Natural killer cell (primary cell): ENCODE data around the gene ABCC4. TPM values are rescaled to one million over a fixed set of nuclear protein-coding genes. Genes with fewer than 3 reads are reported as not detected.

Experiments
- ATAC-seq, 3 donors: fragments of 150-1000 bp in 2 of 3; fragments of 200-7000 bp in 1 of 3; cut with Tn5 transposase; 1 replicate in 1 of 3; 2 replicates in 2 of 3; pipeline ENCODE4 v1.10.0; 2021; ENCODE audit warnings: mild to moderate bottlenecking in 2 of 3, moderate library complexity in 2 of 3
- DNase-seq, 2 donors: peaks; one replicate each; pipeline versions ENCODE4 v3.0.0 to v3.0.0-alpha.2; 2013 to 2021; ENCODE audit warnings: mixed read lengths in 1 of 2
- H3K27ac ChIP-seq: one replicate; pipeline ENCODE4 v1.5.1; 2013; ENCODE audit warnings: mild to moderate bottlenecking, low read length
- H3K27me3 ChIP-seq: one replicate; pipeline ENCODE4 v1.6.1; 2013; ENCODE audit warnings: low read length; ENCODE audit not compliant: control insufficient read depth, insufficient read depth
- H3K36me3 ChIP-seq: one replicate; pipeline ENCODE4 v1.6.1; 2013; ENCODE audit warnings: low read length; ENCODE audit not compliant: control insufficient read depth, insufficient read depth
- H3K4me1 ChIP-seq: one replicate; pipeline ENCODE4 v1.6.1; 2013; ENCODE audit warnings: low read length; ENCODE audit not compliant: control insufficient read depth, insufficient read depth
- H3K4me3 ChIP-seq: one replicate; pipeline ENCODE4 v1.5.1; 2013; ENCODE audit warnings: low read length
- H3K9me3 ChIP-seq: one replicate; pipeline ENCODE4 v1.6.1; 2013; ENCODE audit warnings: low read length; ENCODE audit not compliant: control insufficient read depth, insufficient read depth
- H3K27ac Mint-ChIP-seq, 2 donors: one replicate each; pipeline ENCODE4 v1.8.0; 2022; ENCODE audit warnings: mild to moderate bottlenecking in 2 of 2, mixed read lengths in 2 of 2, moderate library complexity in 1 of 2
- H3K27me3 Mint-ChIP-seq, 2 donors: one replicate each; pipeline ENCODE4 v1.8.0; 2022; ENCODE audit warnings: low read depth in 2 of 2, mixed read lengths in 2 of 2
- H3K36me3 Mint-ChIP-seq: one replicate; pipeline ENCODE4 v1.8.0; 2022; ENCODE audit warnings: mixed read lengths
- H3K4me1 Mint-ChIP-seq, 2 donors: one replicate each; pipeline ENCODE4 v1.8.0; 2022; ENCODE audit warnings: mixed read lengths in 2 of 2
- H3K4me3 Mint-ChIP-seq: one replicate; pipeline ENCODE4 v1.8.0; 2022; ENCODE audit warnings: mild to moderate bottlenecking, moderate library complexity, mixed read lengths
- H3K9me3 Mint-ChIP-seq, 2 donors: one replicate each; pipeline ENCODE4 v1.8.0; 2022; ENCODE audit warnings: mixed read lengths in 2 of 2
- WGBS: methylation state at CpG from one replicate; pipeline ENCODE4 v1.1.7; 2013; ENCODE audit warnings: missing lambda C conversion rate; ENCODE audit not compliant: insufficient coverage; 5-methylcytosine and 5-hydroxymethylcytosine counted together
- intact Hi-C: fragments of 100-400 bp; cut with micrococcal nuclease; formaldehyde crosslinking; loops from one replicate; pipeline ENCODE4 v1.14.2; 2022
- total RNA-seq, 4 donors: library from RNA; stranded (reverse); fragments of 120-200 nt in 1 of 4; gene quantifications; one replicate each; pipeline versions ENCODE4 v1.2.3 to v1.2.4, GENCODE V29; 2013 to 2022
- TF ChIP-seq, protein P1 (sequence below): fragments of 200-600 bp; IDR thresholded peaks from one replicate; pipeline ENCODE4 v1.8.0; 2022; ENCODE audit warnings: antibody characterized with exemption

ABCC4 gene
- total RNA-seq, 3 donors from 2014 or later (not counting 1 experiment from before 2014, with no cell fraction given): 4.8 to 10.3 (median 6.5) TPM

DNA sequence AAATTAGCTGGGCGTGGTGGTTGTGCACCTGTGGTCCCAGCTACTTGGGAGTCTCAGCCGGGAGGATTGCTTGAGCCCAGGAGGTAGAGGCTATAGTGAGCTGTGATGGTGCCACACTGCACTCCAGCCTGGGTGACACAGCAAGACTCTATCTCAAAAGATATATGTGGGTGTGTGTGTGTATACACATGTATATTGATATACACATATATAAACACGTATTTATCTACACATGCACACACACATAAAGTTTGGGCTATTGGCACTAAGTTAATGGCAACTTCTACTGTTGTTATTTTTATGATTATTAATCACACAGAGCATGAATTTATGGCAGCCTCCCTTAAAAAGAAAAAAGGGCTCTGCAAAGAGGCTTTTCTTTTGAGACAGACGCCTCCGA lies 27.1 kb upstream of the ABCC4 start:
- Histone ChIP-seq H3K4me3 (no peak overlapping the region), H3K9me3 (no peaks in the 10 kb centered on the region), H3K4me1 (no peaks in the 10 kb centered on the region), H3K27ac (no peak overlapping the region), H3K27me3 (no peaks in the 10 kb centered on the region), H3K36me3 (no peaks in the 10 kb centered on the region)
- DNase-seq (no peak), ATAC-seq (no peak)
- H3K27me3 Mint-ChIP-seq: peaks cover 0 to 2% of the 10 kb centered on the region in 2 donors
- no peaks in the 10 kb centered on the region for H3K4me1 Mint-ChIP-seq
- H3K4me3 Mint-ChIP-seq: no peak overlapping the region
- intact Hi-C loops: no loop called here
- WGBS: 90% methylated on average over 4 of the region's 5 CpGs
- no peak overlapping the region for H3K27ac Mint-ChIP-seq
- TF ChIP-seq, protein P1, sequence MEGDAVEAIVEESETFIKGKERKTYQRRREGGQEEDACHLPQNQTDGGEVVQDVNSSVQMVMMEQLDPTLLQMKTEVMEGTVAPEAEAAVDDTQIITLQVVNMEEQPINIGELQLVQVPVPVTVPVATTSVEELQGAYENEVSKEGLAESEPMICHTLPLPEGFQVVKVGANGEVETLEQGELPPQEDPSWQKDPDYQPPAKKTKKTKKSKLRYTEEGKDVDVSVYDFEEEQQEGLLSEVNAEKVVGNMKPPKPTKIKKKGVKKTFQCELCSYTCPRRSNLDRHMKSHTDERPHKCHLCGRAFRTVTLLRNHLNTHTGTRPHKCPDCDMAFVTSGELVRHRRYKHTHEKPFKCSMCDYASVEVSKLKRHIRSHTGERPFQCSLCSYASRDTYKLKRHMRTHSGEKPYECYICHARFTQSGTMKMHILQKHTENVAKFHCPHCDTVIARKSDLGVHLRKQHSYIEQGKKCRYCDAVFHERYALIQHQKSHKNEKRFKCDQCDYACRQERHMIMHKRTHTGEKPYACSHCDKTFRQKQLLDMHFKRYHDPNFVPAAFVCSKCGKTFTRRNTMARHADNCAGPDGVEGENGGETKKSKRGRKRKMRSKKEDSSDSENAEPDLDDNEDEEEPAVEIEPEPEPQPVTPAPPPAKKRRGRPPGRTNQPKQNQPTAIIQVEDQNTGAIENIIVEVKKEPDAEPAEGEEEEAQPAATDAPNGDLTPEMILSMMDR: no peak
- no peaks in the 10 kb centered on the region for H3K36me3 Mint-ChIP-seq
- no peaks in the 10 kb centered on the region for H3K9me3 Mint-ChIP-seq

DNA sequence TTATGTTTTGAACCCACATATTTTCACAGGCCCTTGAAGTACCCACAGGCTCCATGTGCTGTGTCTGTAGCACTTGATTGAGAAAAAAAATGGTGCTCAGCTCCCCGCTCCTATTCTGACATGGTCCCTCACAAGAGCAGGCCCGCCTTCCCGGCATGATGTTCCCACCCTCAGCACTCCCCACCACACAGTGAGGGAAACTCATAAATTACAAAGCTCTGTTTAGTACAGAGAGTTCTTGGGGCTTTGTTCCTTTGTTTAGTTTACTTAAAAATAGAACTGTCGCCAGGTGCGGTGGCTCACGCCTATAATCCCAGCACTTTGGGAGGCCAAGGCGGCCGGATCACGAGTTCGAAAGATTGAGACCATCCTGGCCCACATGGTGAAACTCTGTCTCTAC lies 25.9 kb upstream of the ABCC4 start:
- TF ChIP-seq, protein P1: no peak
- no peaks in the 10 kb centered on the region for H3K36me3 ChIP-seq
- no peaks in the 10 kb centered on the region for H3K4me1 Mint-ChIP-seq
- H3K4me3 Mint-ChIP-seq: no peak overlapping the region
- no peak for DNase-seq
- H3K4me3 ChIP-seq: no peak overlapping the region
- H3K9me3 Mint-ChIP-seq: no peaks in the 10 kb centered on the region
- H3K36me3 Mint-ChIP-seq: no peaks in the 10 kb centered on the region
- peaks cover 0 to 2% of the 10 kb centered on the region in 2 donors for H3K27me3 Mint-ChIP-seq
- H3K27me3 ChIP-seq: no peaks in the 10 kb centered on the region
- no peak overlapping the region for H3K27ac ChIP-seq
- no peaks in the 10 kb centered on the region for H3K9me3 ChIP-seq
- 92% methylated on average over 8 of the region's 10 CpGs for WGBS
- intact Hi-C loops: no loop called here
- no peaks in the 10 kb centered on the region for H3K4me1 ChIP-seq
- no peak overlapping the region for H3K27ac Mint-ChIP-seq
- ATAC-seq: no peak

DNA sequence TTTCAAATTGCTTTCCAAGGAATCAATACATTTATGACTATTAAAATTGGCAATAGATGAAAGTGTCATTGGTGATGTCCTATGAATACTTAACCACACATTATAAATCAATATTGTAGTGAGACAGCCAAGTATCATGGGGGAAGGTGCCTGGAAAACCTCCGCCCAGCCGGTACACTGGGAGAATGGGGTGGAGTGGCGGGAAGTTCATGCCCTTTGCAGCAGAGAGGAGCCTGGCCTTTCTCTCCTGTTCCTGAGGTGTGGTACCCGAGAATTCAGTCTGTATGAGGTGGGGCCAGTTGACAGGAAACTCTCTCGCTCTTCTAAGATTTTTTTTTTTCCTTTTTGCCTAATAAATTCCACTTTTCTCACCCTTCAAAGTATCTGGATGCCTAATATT lies 25.4 kb upstream of the ABCC4 start:
- 90% methylated on average over 5 of the region's 5 CpGs for WGBS
- DNase-seq (no peak), ATAC-seq (no peak)
- Mint-ChIP-seq H3K27ac (no peak overlapping the region), H3K36me3 (no peaks in the 10 kb centered on the region), H3K4me3 (no peak overlapping the region), H3K27me3 (peaks cover 0 to 2% of the 10 kb centered on the region in 2 donors), H3K4me1 (no peaks in the 10 kb centered on the region), H3K9me3 (no peaks in the 10 kb centered on the region)
- Histone ChIP-seq H3K4me1 (no peaks in the 10 kb centered on the region), H3K4me3 (no peak overlapping the region), H3K27ac (no peak overlapping the region), H3K9me3 (no peaks in the 10 kb centered on the region), H3K27me3 (no peaks in the 10 kb centered on the region), H3K36me3 (no peaks in the 10 kb centered on the region)
- TF ChIP-seq, protein P1: no peak
- intact Hi-C loops: no loop called here

DNA sequence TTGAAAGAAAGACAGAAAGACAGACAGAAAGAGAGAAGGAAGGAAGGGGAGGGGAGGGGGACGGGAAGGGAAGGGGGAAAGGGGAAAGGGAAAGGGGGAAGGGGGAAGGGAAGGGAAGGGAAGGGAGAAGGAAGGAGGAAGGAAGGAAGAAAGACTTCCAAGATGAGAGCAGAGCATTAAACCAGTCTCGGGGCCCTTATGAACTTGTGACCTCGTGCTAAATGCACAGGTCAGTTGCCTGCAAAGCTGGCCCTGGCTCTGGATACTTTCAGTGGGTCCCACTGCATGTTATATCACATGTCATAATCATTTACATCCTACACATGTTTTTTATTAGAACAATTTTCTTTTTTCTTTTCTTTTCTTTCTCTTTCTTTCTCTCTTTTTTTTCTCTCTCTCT lies 24.2 kb upstream of the ABCC4 start:
- H3K4me1 ChIP-seq: no peaks in the 10 kb centered on the region
- no peak overlapping the region for H3K27ac ChIP-seq
- Mint-ChIP-seq H3K27me3 (peaks cover 0 to 5% of the 10 kb centered on the region in 2 donors), H3K9me3 (no peaks in the 10 kb centered on the region), H3K27ac (no peak overlapping the region), H3K36me3 (no peaks in the 10 kb centered on the region), H3K4me1 (no peaks in the 10 kb centered on the region), H3K4me3 (no peak overlapping the region)
- H3K4me3 ChIP-seq: no peak overlapping the region
- no peaks in the 10 kb centered on the region for H3K9me3 ChIP-seq
- no peaks in the 10 kb centered on the region for H3K36me3 ChIP-seq
- intact Hi-C loops: no loop called here
- DNase-seq (no peak), ATAC-seq (no peak)
- TF ChIP-seq, protein P1: no peak
- no peaks in the 10 kb centered on the region for H3K27me3 ChIP-seq
- 71% methylated on average over 3 of the region's 3 CpGs for WGBS
